NCI-H128 (cell line): ENCODE data around the gene FCHSD2.
"Not testable (repeated sequence)": the region's sequence is repeated elsewhere in the genome, so short reads cannot be mapped to it uniquely, and the experiment has no call there.

ENCODE experiments used
- DNase-seq: peaks from one replicate; lab custom pipeline; 2025; ENCODE audit not compliant: unreplicated experiment; lab: John Stamatoyannopoulos, UW

Gene FCHSD2

DNA sequence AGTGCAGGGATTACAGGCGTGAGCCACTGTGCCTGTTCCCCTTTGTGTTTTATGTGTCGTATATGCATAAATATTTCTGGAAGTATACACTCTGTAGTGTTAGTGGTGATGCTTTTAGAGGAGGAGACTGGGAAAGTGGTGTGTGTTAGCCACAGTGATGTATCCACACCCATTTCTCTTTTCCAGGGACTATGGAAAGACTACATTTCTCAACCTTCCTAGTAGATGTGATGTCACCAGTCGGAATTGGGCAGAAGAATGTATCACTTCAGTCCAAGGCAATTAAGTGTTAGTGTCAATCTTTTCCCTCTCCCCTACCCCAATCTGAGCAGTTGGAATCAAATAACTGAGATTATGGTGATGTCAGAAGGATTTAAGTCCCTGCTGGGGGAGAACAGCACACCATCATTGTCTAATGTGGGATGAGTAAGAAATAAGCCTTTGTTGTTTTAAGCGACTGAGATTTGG lies 333.8 kb downstream of the FCHSD2 start:
- no peak for DNase-seq

- no peak for DNase-seq
These were observed 334.3 kb downstream of the FCHSD2 start for GRCh38 chr11:72807792-72808191.

- no peak for DNase-seq
These were observed 335.0 kb downstream of the FCHSD2 start for GRCh38 chr11:72807021-72807693.

DNA sequence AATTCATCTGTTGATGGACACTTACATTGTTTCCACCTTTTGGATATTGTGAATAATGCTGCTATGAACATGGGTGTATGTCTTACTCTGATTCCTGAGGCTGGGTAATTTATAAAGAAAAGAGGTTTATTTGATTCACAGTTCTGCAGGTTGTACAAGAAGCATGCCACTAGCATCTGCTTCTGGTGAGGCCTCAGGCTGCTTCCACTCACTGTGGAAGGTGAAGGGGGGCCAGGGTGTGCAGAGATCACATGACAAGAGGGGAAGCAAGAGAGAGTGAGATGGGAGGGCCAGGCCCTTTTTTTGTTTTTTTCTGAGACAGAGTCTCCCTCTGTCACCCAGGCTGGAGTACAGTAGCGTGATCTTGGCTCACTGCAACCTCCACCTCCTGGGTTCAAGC lies 335.7 kb downstream of the FCHSD2 start:
- DNase-seq, result not testable (repeated sequence)

DNA sequence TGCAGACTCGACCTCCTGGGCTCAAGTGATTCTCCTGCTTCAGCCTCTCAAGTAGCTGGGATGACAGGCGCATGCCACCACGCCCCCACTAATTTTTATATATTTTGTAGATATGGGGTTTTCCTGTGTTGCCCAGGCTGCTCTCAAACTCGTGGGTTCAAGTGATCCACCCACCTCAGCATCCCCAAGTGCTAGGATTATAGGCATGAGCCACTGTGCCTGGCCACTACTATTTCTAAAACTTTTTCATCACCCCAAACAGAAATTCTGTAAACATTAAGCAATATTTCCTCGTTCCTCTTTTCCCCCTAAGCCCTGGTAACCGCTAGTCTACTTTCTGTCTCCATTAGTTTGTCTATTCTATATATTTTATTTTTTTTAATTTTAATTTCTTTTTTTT lies 336.9 kb downstream of the FCHSD2 start:
- no peak for DNase-seq

GRCh38 chr11:72802822-72803221 lies 339.3 kb downstream of the FCHSD2 start:
- no peak for DNase-seq

DNA sequence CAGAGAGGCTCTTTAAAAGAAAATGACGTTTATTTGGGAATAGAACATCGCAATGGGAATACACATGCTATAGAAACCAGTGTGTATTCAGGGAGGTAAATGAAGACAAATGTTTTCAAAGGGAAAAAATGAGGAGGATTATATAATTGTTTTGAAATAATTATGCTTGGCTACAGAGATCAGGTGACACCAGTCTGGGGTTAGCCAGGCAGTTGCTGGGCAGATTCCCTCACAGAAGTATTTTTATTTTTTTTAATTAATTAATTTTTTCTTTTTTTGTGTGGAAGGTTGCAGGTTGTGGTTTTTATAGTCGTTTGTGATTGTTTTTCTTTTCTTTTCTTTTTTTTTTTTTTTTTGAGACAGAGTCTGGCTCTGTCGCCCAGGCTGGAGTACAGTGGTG lies 342.7 kb downstream of the FCHSD2 start:
- DNase-seq, result no peak

DNA sequence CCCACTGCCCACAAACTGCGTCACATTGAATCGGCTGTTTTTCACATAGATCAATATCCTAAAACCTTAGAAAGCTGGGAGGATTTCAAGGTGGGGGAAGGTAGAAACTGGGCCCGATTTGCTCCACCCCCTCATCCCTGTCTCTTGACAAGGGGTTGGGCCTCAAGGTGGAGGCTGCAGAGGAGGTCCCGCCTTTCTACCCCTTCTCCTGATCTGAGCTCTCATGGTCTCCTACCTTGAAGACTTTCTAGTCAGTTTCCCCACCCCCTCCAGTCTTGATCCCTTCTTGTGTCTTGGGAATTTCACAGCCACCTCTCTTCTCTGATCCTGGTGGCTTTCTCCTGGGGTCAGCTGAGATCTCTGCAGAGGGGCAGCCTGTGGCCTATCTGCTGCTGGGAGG lies 343.8 kb downstream of the FCHSD2 start:
- DNase-seq, result no peak

- peak; percentile 94 for DNase-seq
These were observed 348.4 kb downstream of the FCHSD2 start, which contains the start of gene STARD10 for GRCh38 chr11:72793425-72794367. Gene STARD10 (minus strand): TSS chr11:72794047. CDS start chr11:72781181, 12,866 bp downstream.

- no peak for DNase-seq
These were observed 349.1 kb downstream of the FCHSD2 start for GRCh38 chr11:72793076-72793424.

- no peak for DNase-seq
These were observed 349.6 kb downstream of the FCHSD2 start for GRCh38 chr11:72792437-72793021.

- not testable (repeated sequence) for DNase-seq
These were observed 350.9 kb downstream of the FCHSD2 start for GRCh38 chr11:72791228-72791627.

GRCh38 chr11:72789493-72790131 lies 352.5 kb downstream of the FCHSD2 start:
- no peak for DNase-seq

DNA sequence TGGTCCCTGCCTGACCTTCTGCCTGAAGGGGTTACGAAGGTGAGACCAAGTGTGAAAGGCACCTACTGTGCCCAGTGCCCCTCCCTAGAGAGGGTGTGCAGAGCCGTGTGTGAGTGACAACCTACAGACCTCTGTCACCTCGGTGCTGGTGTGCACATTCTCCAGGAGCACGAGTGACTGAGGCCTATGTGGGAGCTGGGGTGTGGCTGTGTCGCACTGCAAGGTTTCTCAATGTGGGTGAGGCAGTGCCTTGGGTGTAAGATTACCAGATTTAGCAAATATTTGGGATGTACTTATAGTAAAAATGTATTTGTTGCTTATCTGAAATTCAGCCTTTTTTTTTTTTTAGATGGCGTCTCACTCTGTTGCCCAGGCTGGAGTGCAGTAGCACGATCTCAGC lies 353.9 kb downstream of the FCHSD2 start:
- no peak for DNase-seq

DNA sequence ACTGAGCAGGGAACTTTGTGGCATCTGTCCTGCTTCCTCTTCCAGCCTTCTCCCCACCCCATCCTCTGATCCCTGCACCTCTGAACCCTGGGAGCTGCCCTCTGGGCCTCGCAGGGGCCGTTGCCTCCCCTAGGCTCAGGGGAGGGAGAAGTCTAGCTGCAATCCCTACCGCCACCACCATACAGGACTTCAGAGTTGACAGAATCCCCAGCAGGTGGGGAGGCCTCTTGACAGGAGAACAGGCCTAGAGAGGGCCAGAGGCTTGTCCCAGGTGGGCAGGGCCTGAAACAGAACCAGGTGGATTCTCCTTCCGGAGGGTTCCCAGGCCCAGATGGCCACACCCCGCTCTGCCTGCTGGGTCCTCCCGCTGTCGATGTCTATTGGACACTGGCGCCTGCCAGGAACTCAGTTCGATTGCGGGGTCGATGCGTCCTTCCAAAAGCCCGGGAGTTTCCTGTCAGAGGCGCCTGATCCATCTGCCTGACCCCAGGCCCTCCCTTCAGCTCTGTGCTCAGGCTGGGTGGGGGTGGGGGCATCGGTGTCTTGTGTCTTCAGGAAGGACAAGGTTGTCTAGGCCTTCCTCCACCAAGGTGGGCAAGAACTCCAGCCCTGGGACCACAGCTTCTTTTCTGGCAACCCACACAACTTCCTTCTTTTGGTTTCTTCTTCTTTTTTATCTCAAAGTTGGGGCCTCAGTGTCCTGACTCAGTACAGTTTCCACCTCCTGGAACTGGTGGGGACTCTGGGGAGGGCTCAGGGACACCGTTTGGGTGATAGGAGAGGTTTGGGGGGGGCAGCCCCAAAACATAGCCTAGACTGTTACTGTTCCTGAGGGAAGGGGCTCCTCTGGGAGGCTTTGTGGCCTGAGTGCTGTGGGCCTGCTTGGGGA lies 354.7 kb downstream of the FCHSD2 start:
- DNase-seq, result no peak
